Measurements from ENCODE around the gene GABRB1.

GABRB1 gene

GRCh38 chr4:47334652-47335051 is 303.3 kb downstream of the GABRB1 start:
- WGBS: 60% methylated on average over 2 of the region's 3 CpGs
- no peaks in the 10 kb centered on the region for H3K79me1 ChIP-seq (replicated peaks; ENCODE audit: low read length, poor library complexity, severe bottlenecking)
- no peak overlapping the region for H2BK5ac ChIP-seq (ENCODE audit: low read depth, low read length, poor library complexity, severe bottlenecking)
- no peak overlapping the region for H3K27ac ChIP-seq (ENCODE audit: low read length, poor library complexity, severe bottlenecking)
- H2BK120ac ChIP-seq (ENCODE audit: low read depth, low read length): no peak overlapping the region
- H4K91ac ChIP-seq (ENCODE audit: low read length): no peak overlapping the region
- H3K9me3 ChIP-seq (ENCODE audit: control insufficient read depth, low read length): no peaks in the 10 kb centered on the region
- H4K8ac ChIP-seq (ENCODE audit: low read length): no peak overlapping the region
- H3K23ac ChIP-seq (ENCODE audit: low read length in 2 of 2): no peak overlapping the region
- no peak overlapping the region for H3K4ac ChIP-seq (ENCODE audit: low read depth in 1 of 2, low read length in 2 of 2)
- H3K36me3 ChIP-seq (ENCODE audit: control insufficient read depth in 1 of 2, insufficient read depth in 2 of 2, low read depth in 1 of 2, low read length in 2 of 2): no peaks in the 10 kb centered on the region
- peak; percentile 38 for DNase-seq
- no peak overlapping the region for H2AFZ ChIP-seq (ENCODE audit: low read depth, low read length)
- H3K4me2 ChIP-seq (ENCODE audit: low read length, poor library complexity, severe bottlenecking): no peak overlapping the region
- H3K18ac ChIP-seq (ENCODE audit: low read depth in 1 of 2, low read length in 2 of 2): no peak overlapping the region
- no peak overlapping the region for H2AK5ac ChIP-seq (ENCODE audit: low read length, severe bottlenecking)
- H3K4me3 ChIP-seq (ENCODE audit: insufficient read depth in 1 of 2, low read depth in 1 of 2, low read length in 2 of 2): no peak overlapping the region
- no peaks in the 10 kb centered on the region for H3K4me1 ChIP-seq (ENCODE audit: control insufficient read depth, insufficient read depth, low read depth, low read length)
- H2BK15ac ChIP-seq (ENCODE audit: low read depth, poor library complexity, severe bottlenecking): no peak overlapping the region
- no peak overlapping the region for H3K9ac ChIP-seq (ENCODE audit: low read length)
- H3K27me3 ChIP-seq (ENCODE audit: control insufficient read depth in 1 of 2, insufficient read depth in 1 of 2, low read length in 2 of 2): no peaks in the 10 kb centered on the region
- H3K14ac ChIP-seq (ENCODE audit: low read length in 2 of 2): no peak overlapping the region
- H2BK12ac ChIP-seq (ENCODE audit: low read length in 2 of 2): no peak overlapping the region

DNA sequence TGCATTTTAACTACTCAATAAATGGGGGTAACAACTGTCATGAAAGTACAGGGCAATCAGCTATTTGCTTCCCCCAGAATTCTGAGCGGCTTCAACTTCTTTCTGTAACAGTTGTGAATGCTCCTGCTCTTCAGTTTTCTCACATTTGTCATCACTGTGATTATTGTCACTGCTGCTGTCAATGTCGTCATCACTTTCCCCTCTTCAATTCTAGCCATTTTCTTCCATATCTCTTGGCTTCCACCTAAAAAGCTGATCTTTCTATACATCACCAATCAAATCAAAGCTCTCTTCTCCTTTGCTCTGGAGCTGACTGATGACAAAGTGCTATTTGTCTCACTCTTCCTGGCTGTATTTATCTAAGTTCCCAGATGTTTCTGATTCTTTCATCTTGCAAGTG is 306.5 kb downstream of the GABRB1 start:
- H3K18ac ChIP-seq (ENCODE audit: low read depth in 1 of 2, low read length in 2 of 2): no peak overlapping the region
- DNase-seq: no peak
- H2BK5ac ChIP-seq (ENCODE audit: low read depth, low read length, poor library complexity, severe bottlenecking): no peak overlapping the region
- no peak overlapping the region for H3K14ac ChIP-seq (ENCODE audit: low read length in 2 of 2)
- H4K8ac ChIP-seq (ENCODE audit: low read length): no peak overlapping the region
- 96% methylated on average over 2 of the region's 2 CpGs for WGBS
- no peak overlapping the region for H2BK120ac ChIP-seq (ENCODE audit: low read depth, low read length)
- H3K4ac ChIP-seq (ENCODE audit: low read depth in 1 of 2, low read length in 2 of 2): no peak overlapping the region
- H3K4me2 ChIP-seq (ENCODE audit: low read length, poor library complexity, severe bottlenecking): no peak overlapping the region
- H4K91ac ChIP-seq (ENCODE audit: low read length): no peak overlapping the region
- no peak overlapping the region for H2BK12ac ChIP-seq (ENCODE audit: low read length in 2 of 2)
- H2AK5ac ChIP-seq (ENCODE audit: low read length, severe bottlenecking): no peak overlapping the region
- H3K79me1 ChIP-seq (replicated peaks; ENCODE audit: low read length, poor library complexity, severe bottlenecking): no peaks in the 10 kb centered on the region
- no peak overlapping the region for H3K9ac ChIP-seq (ENCODE audit: low read length)
- H3K27me3 ChIP-seq (ENCODE audit: control insufficient read depth in 1 of 2, insufficient read depth in 1 of 2, low read length in 2 of 2): no peaks in the 10 kb centered on the region
- H3K4me3 ChIP-seq (ENCODE audit: insufficient read depth in 1 of 2, low read depth in 1 of 2, low read length in 2 of 2): no peak overlapping the region
- H3K4me1 ChIP-seq (ENCODE audit: control insufficient read depth, insufficient read depth, low read depth, low read length): no peaks in the 10 kb centered on the region
- no peaks in the 10 kb centered on the region for H3K9me3 ChIP-seq (ENCODE audit: control insufficient read depth, low read length)
- H3K23ac ChIP-seq (ENCODE audit: low read length in 2 of 2): no peak overlapping the region
- no peak overlapping the region for H2BK15ac ChIP-seq (ENCODE audit: low read depth, poor library complexity, severe bottlenecking)
- no peaks in the 10 kb centered on the region for H3K36me3 ChIP-seq (ENCODE audit: control insufficient read depth in 1 of 2, insufficient read depth in 2 of 2, low read depth in 1 of 2, low read length in 2 of 2)
- no peak overlapping the region for H2AFZ ChIP-seq (ENCODE audit: low read depth, low read length)
- H3K27ac ChIP-seq (ENCODE audit: low read length, poor library complexity, severe bottlenecking): no peak overlapping the region

DNA sequence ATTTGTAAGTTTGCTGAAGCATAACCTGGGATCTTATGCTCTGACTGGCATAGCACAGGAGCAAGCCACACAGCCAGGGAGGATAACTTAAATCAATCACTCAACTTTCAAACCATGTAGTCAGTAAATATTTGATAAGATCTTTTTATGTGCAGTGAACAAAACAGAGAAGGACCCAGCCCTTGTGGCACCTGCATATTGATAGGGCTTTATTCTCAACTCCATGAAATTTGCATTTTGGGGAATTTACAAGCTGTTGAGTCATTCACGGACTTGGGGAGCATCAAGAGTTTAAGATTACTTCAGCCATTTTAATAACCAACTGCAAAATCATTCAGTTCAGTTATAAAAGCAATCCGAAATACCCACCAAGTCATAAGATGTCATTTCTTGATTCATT is 309.5 kb downstream of the GABRB1 start:
- H3K79me1 ChIP-seq (replicated peaks; ENCODE audit: low read length, poor library complexity, severe bottlenecking): no peaks in the 10 kb centered on the region
- no peak overlapping the region for H2AFZ ChIP-seq (ENCODE audit: low read depth, low read length)
- H3K4me3 ChIP-seq (ENCODE audit: insufficient read depth in 1 of 2, low read depth in 1 of 2, low read length in 2 of 2): no peak overlapping the region
- no peak overlapping the region for H3K27ac ChIP-seq (ENCODE audit: low read length, poor library complexity, severe bottlenecking)
- no peak overlapping the region for H3K4ac ChIP-seq (ENCODE audit: low read depth in 1 of 2, low read length in 2 of 2)
- H4K8ac ChIP-seq (ENCODE audit: low read length): no peak overlapping the region
- no peak overlapping the region for H3K23ac ChIP-seq (ENCODE audit: low read length in 2 of 2)
- no peaks in the 10 kb centered on the region for H3K4me1 ChIP-seq (ENCODE audit: control insufficient read depth, insufficient read depth, low read depth, low read length)
- 97% methylated on average over 2 of the region's 2 CpGs for WGBS
- H2BK5ac ChIP-seq (ENCODE audit: low read depth, low read length, poor library complexity, severe bottlenecking): no peak overlapping the region
- no peak overlapping the region for H3K4me2 ChIP-seq (ENCODE audit: low read length, poor library complexity, severe bottlenecking)
- no peaks in the 10 kb centered on the region for H3K27me3 ChIP-seq (ENCODE audit: control insufficient read depth in 1 of 2, insufficient read depth in 1 of 2, low read length in 2 of 2)
- no peak overlapping the region for H2BK12ac ChIP-seq (ENCODE audit: low read length in 2 of 2)
- no peak overlapping the region for H3K18ac ChIP-seq (ENCODE audit: low read depth in 1 of 2, low read length in 2 of 2)
- no peak overlapping the region for H4K91ac ChIP-seq (ENCODE audit: low read length)
- H2BK15ac ChIP-seq (ENCODE audit: low read depth, poor library complexity, severe bottlenecking): no peak overlapping the region
- H3K36me3 ChIP-seq (ENCODE audit: control insufficient read depth in 1 of 2, insufficient read depth in 2 of 2, low read depth in 1 of 2, low read length in 2 of 2): no peaks in the 10 kb centered on the region
- no peak overlapping the region for H3K14ac ChIP-seq (ENCODE audit: low read length in 2 of 2)
- H3K9me3 ChIP-seq (ENCODE audit: control insufficient read depth, low read length): no peaks in the 10 kb centered on the region
- no peak overlapping the region for H2AK5ac ChIP-seq (ENCODE audit: low read length, severe bottlenecking)
- no peak for DNase-seq
- no peak overlapping the region for H2BK120ac ChIP-seq (ENCODE audit: low read depth, low read length)
- no peak overlapping the region for H3K9ac ChIP-seq (ENCODE audit: low read length)

DNA sequence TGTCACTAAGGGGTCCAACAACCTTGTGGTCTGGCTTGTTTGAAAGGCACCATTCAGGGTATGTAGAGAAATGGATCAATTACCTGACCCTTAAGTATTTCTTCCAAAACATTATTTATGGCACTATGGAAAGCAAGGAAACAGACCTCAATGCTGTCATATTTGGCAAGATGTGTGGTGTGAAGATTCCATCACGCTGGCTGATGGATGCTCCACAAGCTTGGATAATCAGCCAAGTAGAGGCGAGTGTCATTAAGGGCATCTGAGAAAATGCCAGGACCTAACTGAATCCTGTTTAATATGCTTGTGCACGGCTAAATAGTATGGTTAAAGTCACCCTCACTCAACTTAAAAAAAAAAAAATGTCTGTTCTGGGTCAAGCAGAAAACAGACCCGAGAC is 311.4 kb downstream of the GABRB1 start:
- WGBS: 86% methylated on average over 2 of the region's 4 CpGs
- H2BK120ac ChIP-seq (ENCODE audit: low read depth, low read length): no peak overlapping the region
- H3K4me3 ChIP-seq (ENCODE audit: insufficient read depth in 1 of 2, low read depth in 1 of 2, low read length in 2 of 2): no peak overlapping the region
- no peak overlapping the region for H4K91ac ChIP-seq (ENCODE audit: low read length)
- H2AK5ac ChIP-seq (ENCODE audit: low read length, severe bottlenecking): no peak overlapping the region
- H3K79me1 ChIP-seq (replicated peaks; ENCODE audit: low read length, poor library complexity, severe bottlenecking): no peaks in the 10 kb centered on the region
- H3K27me3 ChIP-seq (ENCODE audit: control insufficient read depth in 1 of 2, insufficient read depth in 1 of 2, low read length in 2 of 2): no peaks in the 10 kb centered on the region
- DNase-seq: no peak
- H3K27ac ChIP-seq (ENCODE audit: low read length, poor library complexity, severe bottlenecking): no peak overlapping the region
- H3K18ac ChIP-seq (ENCODE audit: low read depth in 1 of 2, low read length in 2 of 2): no peak overlapping the region
- no peak overlapping the region for H3K14ac ChIP-seq (ENCODE audit: low read length in 2 of 2)
- no peak overlapping the region for H3K4ac ChIP-seq (ENCODE audit: low read depth in 1 of 2, low read length in 2 of 2)
- H3K9ac ChIP-seq (ENCODE audit: low read length): no peak overlapping the region
- H2AFZ ChIP-seq (ENCODE audit: low read depth, low read length): no peak overlapping the region
- no peak overlapping the region for H4K8ac ChIP-seq (ENCODE audit: low read length)
- H2BK15ac ChIP-seq (ENCODE audit: low read depth, poor library complexity, severe bottlenecking): no peak overlapping the region
- no peak overlapping the region for H2BK5ac ChIP-seq (ENCODE audit: low read depth, low read length, poor library complexity, severe bottlenecking)
- H3K4me1 ChIP-seq (ENCODE audit: control insufficient read depth, insufficient read depth, low read depth, low read length): peaks cover 2% of the 10 kb centered on the region
- no peak overlapping the region for H3K4me2 ChIP-seq (ENCODE audit: low read length, poor library complexity, severe bottlenecking)
- no peak overlapping the region for H2BK12ac ChIP-seq (ENCODE audit: low read length in 2 of 2)
- H3K23ac ChIP-seq (ENCODE audit: low read length in 2 of 2): no peak overlapping the region
- no peaks in the 10 kb centered on the region for H3K36me3 ChIP-seq (ENCODE audit: control insufficient read depth in 1 of 2, insufficient read depth in 2 of 2, low read depth in 1 of 2, low read length in 2 of 2)
- no peaks in the 10 kb centered on the region for H3K9me3 ChIP-seq (ENCODE audit: control insufficient read depth, low read length)
